NCI-H524 treated with DMSO at 0.1 percent for 48 hours (cell line): ENCODE data around the gene TNS4.

Experiments used
- DNase-seq: peaks from one replicate; lab custom pipeline; 2025; lab: John Stamatoyannopoulos, UW

TNS4 gene

GRCh38 chr17:40473573-40474365 lies 27.7 kb downstream of the TNS4 start:
- DNase-seq: no peak

GRCh38 chr17:40472733-40473452 lies 28.5 kb downstream of the TNS4 start:
- no peak for DNase-seq

GRCh38 chr17:40471846-40472732 lies 29.3 kb downstream of the TNS4 start:
- DNase-seq: no peak

GRCh38 chr17:40470932-40471828 lies 30.2 kb downstream of the TNS4 start:
- no peak for DNase-seq

- DNase-seq: no peak
Measured at GRCh38 chr17:40469805-40470675, 31.4 kb downstream of the TNS4 start.

GRCh38 chr17:40468560-40468959 lies 32.9 kb downstream of the TNS4 start:
- no peak for DNase-seq

- no peak for DNase-seq
Measured at GRCh38 chr17:40467281-40467867, 34.0 kb downstream of the TNS4 start.

GRCh38 chr17:40466298-40466971 lies 35.0 kb downstream of the TNS4 start:
- no peak for DNase-seq

- DNase-seq: no peak
Measured at GRCh38 chr17:40464392-40464855, 37.0 kb downstream of the TNS4 start.

GRCh38 chr17:40463122-40463550 lies 38.3 kb downstream of the TNS4 start:
- DNase-seq: no peak

GRCh38 chr17:40462343-40463121 lies 38.9 kb downstream of the TNS4 start:
- DNase-seq: no peak

- DNase-seq: no peak
Measured at GRCh38 chr17:40461732-40462342, 39.6 kb downstream of the TNS4 start.

GRCh38 chr17:40460968-40461731 lies 40.3 kb downstream of the TNS4 start:
- no peak for DNase-seq

- no peak for DNase-seq
Measured at GRCh38 chr17:40460604-40460967, 40.8 kb downstream of the TNS4 start.

- DNase-seq: no peak
Measured at GRCh38 chr17:40459636-40460603, 41.5 kb downstream of the TNS4 start.

- no peak for DNase-seq
Measured at GRCh38 chr17:40458851-40459482, 42.5 kb downstream of the TNS4 start.
